ENCODE data around the gene NEDD4L.
A peak's percentile ranks its signal among the peaks of the same experiment; 100 is the strongest.

Gene NEDD4L

GRCh38 chr18:58313491-58314032 lies 269.5 kb downstream of the NEDD4L start:
- no peak for DNase-seq (ENCODE audit: low read depth)
- no peak for TF ChIP-seq CTCF (IDR thresholded peaks at IDR 0.05; ENCODE audit: low read depth, low read length)
- TF ChIP-seq MYC (IDR thresholded peaks at IDR 0.05; ENCODE audit: low read depth, low read length) = no peak
- no peak for TF ChIP-seq MAX (IDR thresholded peaks at IDR 0.05; ENCODE audit: low read depth, low read length)
- TF ChIP-seq POLR2A (IDR thresholded peaks at IDR 0.05; ENCODE audit: extremely low read depth, insufficient read length) = no peak
- no peak overlapping the region for H3K4me3 ChIP-seq (ENCODE audit: low read depth, low read length)

GRCh38 chr18:58314284-58314683 lies 270.3 kb downstream of the NEDD4L start:
- peak; percentile 50 for DNase-seq (ENCODE audit: low read depth)
- no peak for TF ChIP-seq MYC (IDR thresholded peaks at IDR 0.05; ENCODE audit: low read depth, low read length)
- TF ChIP-seq MAX (IDR thresholded peaks at IDR 0.05; ENCODE audit: low read depth, low read length) = no peak
- no peak for TF ChIP-seq POLR2A (IDR thresholded peaks at IDR 0.05; ENCODE audit: extremely low read depth, insufficient read length)
- no peak for TF ChIP-seq CTCF (IDR thresholded peaks at IDR 0.05; ENCODE audit: low read depth, low read length)
- no peak overlapping the region for H3K4me3 ChIP-seq (ENCODE audit: low read depth, low read length)

- no peak for DNase-seq (ENCODE audit: low read depth)
- H3K4me3 ChIP-seq (ENCODE audit: low read depth, low read length) = no peak overlapping the region
- TF ChIP-seq MAX (IDR thresholded peaks at IDR 0.05; ENCODE audit: low read depth, low read length) (no peak), CTCF (IDR thresholded peaks at IDR 0.05; ENCODE audit: low read depth, low read length) (no peak), POLR2A (IDR thresholded peaks at IDR 0.05; ENCODE audit: extremely low read depth, insufficient read length) (no peak), MYC (IDR thresholded peaks at IDR 0.05; ENCODE audit: low read depth, low read length) (no peak)
These were observed 271.0 kb downstream of the NEDD4L start for GRCh38 chr18:58315041-58315440.

GRCh38 chr18:58315739-58316215 lies 271.8 kb downstream of the NEDD4L start:
- no peak overlapping the region for H3K4me3 ChIP-seq (ENCODE audit: low read depth, low read length)
- TF ChIP-seq POLR2A (IDR thresholded peaks at IDR 0.05; ENCODE audit: extremely low read depth, insufficient read length) (no peak), MYC (IDR thresholded peaks at IDR 0.05; ENCODE audit: low read depth, low read length) (no peak), CTCF (IDR thresholded peaks at IDR 0.05; ENCODE audit: low read depth, low read length) (no peak), MAX (IDR thresholded peaks at IDR 0.05; ENCODE audit: low read depth, low read length) (no peak)
- DNase-seq (ENCODE audit: low read depth) = no peak

- DNase-seq (ENCODE audit: low read depth) = no peak
- H3K4me3 ChIP-seq (ENCODE audit: low read depth, low read length) = no peak overlapping the region
- no peak for TF ChIP-seq POLR2A (IDR thresholded peaks at IDR 0.05; ENCODE audit: extremely low read depth, insufficient read length)
These were observed 272.6 kb downstream of the NEDD4L start for GRCh38 chr18:58316396-58317342.

GRCh38 chr18:58319719-58320118 lies 275.7 kb downstream of the NEDD4L start:
- H3K4me3 ChIP-seq (ENCODE audit: low read depth, low read length) = no peak overlapping the region
- DNase-seq (ENCODE audit: low read depth) = no peak
- no peak for TF ChIP-seq MYC (IDR thresholded peaks at IDR 0.05; ENCODE audit: low read depth, low read length)
- TF ChIP-seq MAX (IDR thresholded peaks at IDR 0.05; ENCODE audit: low read depth, low read length) = no peak
- TF ChIP-seq CTCF (IDR thresholded peaks at IDR 0.05; ENCODE audit: low read depth, low read length) = no peak
- no peak for TF ChIP-seq POLR2A (IDR thresholded peaks at IDR 0.05; ENCODE audit: extremely low read depth, insufficient read length)
